ENCODE measurements around the gene CABLES2.
A peak's percentile ranks its signal among the peaks of the same experiment; 100 is the strongest.
"Not testable (repeated sequence)": the region's sequence is repeated elsewhere in the genome, so short reads cannot be mapped to it uniquely, and the experiment has no call there.

CABLES2 gene

GRCh38 chr20:62387933-62388635 is 19.0 kb downstream of the CABLES2 start:
- DNase-seq, result no peak

- DNase-seq, result no peak
These were observed 19.7 kb downstream of the CABLES2 start for GRCh38 chr20:62387219-62387913.

GRCh38 chr20:62386383-62387218 is 20.5 kb downstream of the CABLES2 start, which contains the start of gene RPS21:
RPS21 (plus strand) TSS chr20:62387103; CDS start chr20:62387339, 236 bp downstream.
- DNase-seq, result peak; percentile 93

GRCh38 chr20:62382306-62383198 is 24.5 kb downstream of the CABLES2 start:
- peak; percentile 82 for DNase-seq

GRCh38 chr20:62381842-62382241 is 25.2 kb downstream of the CABLES2 start:
- DNase-seq, result no peak

- no peak for DNase-seq
These were observed 25.8 kb downstream of the CABLES2 start for GRCh38 chr20:62381202-62381797.

GRCh38 chr20:62378215-62378614 is 28.9 kb downstream of the CABLES2 start:
- no peak for DNase-seq

- DNase-seq, result no peak
These were observed 29.4 kb downstream of the CABLES2 start for GRCh38 chr20:62377615-62378178.

- DNase-seq, result no peak
These were observed 30.0 kb downstream of the CABLES2 start for GRCh38 chr20:62377064-62377461.

GRCh38 chr20:62376112-62377063 is 30.7 kb downstream of the CABLES2 start:
- no peak for DNase-seq

GRCh38 chr20:62374331-62375152 is 32.5 kb downstream of the CABLES2 start:
- no peak for DNase-seq

- DNase-seq, result not testable (repeated sequence)
These were observed 33.4 kb downstream of the CABLES2 start for GRCh38 chr20:62373631-62374179.

GRCh38 chr20:62372042-62372993 is 34.8 kb downstream of the CABLES2 start:
- no peak for DNase-seq

GRCh38 chr20:62371588-62372041 is 35.5 kb downstream of the CABLES2 start:
- DNase-seq, result no peak

GRCh38 chr20:62370807-62371587 is 36.1 kb downstream of the CABLES2 start:
- no peak for DNase-seq

- DNase-seq, result peak; percentile 40
These were observed 36.8 kb downstream of the CABLES2 start for GRCh38 chr20:62370115-62370806.

- no peak for DNase-seq
These were observed 37.3 kb downstream of the CABLES2 start for GRCh38 chr20:62369815-62370114.
